H1 (cell line): ENCODE data around the gene GOLPH3L. TPM values are rescaled to one million over a fixed set of nuclear protein-coding genes. Genes with fewer than 3 reads are reported as not detected.

Experiments
- CTCF ChIA-PET: fragments of 300-600 bp; sonication (Branson Sonifier 250); formaldehyde crosslinking; loops from one replicate; lab custom pipeline; 2021; ENCODE audit not compliant: partially characterized antibody; lab: Charles Lee
- POLR2A ChIA-PET: fragments of 300-600 bp; sonication (Branson Sonifier 250); formaldehyde crosslinking; loops from one replicate; lab custom pipeline; 2021; ENCODE audit warnings: inconsistent platforms; ENCODE audit not compliant: partially characterized antibody; lab: Charles Lee
- DNase-seq, 2 experiments: peaks; one replicate each; pipeline versions ENCODE4 v3.0.0 to v3.0.0-alpha.2; 2010 to 2022; ENCODE audit warnings: low spot score in 2 of 2, low read depth in 1 of 2, mixed read lengths in 1 of 2
- FAIRE-seq: peaks from 2 replicates; lab custom pipeline; 2011; peaks lifted over from hg19 to GRCh38; lab: Jason Lieb, UNC
- H2AFZ ChIP-seq: 2 replicates; pipeline ENCODE4 v1.8.1; 2012; ENCODE audit warnings: low read length, inconsistent platforms
- H2AK5ac ChIP-seq: 2 replicates; pipeline ENCODE4 v1.6.1; 2013; ENCODE audit warnings: low read depth, low read length
- H2BK120ac ChIP-seq: replicated peaks from 2 replicates; pipeline ENCODE3; 2013; ENCODE audit warnings: low read depth, low read length, inconsistent platforms
- H2BK12ac ChIP-seq: 2 replicates; pipeline ENCODE4 v1.6.1; 2013; ENCODE audit warnings: low read depth, low read length
- H2BK15ac ChIP-seq: 2 replicates; pipeline ENCODE4 v1.6.1; 2013; ENCODE audit warnings: low read length
- H2BK20ac ChIP-seq: 2 replicates; pipeline ENCODE4 v1.6.1; 2013; ENCODE audit warnings: low read length
- H2BK5ac ChIP-seq: 2 replicates; pipeline ENCODE4 v1.6.1; 2013; ENCODE audit warnings: low read depth, low read length
- H3K14ac ChIP-seq: 2 replicates; pipeline ENCODE4 v1.6.1; 2013; ENCODE audit warnings: inconsistent platforms; ENCODE audit not compliant: insufficient read length
- H3K18ac ChIP-seq: 2 replicates; pipeline ENCODE4 v1.6.1; 2013; ENCODE audit warnings: low read length; ENCODE audit errors: extremely low read depth
- H3K23ac ChIP-seq: 2 replicates; pipeline ENCODE4 v1.6.1; 2013; ENCODE audit warnings: inconsistent platforms; ENCODE audit not compliant: insufficient read length
- H3K23me2 ChIP-seq: 2 replicates; pipeline ENCODE4 v1.6.1; 2013; ENCODE audit warnings: low read depth, low read length
- H3K27ac ChIP-seq: 2 replicates; pipeline ENCODE4 v1.6.1; 2011; ENCODE audit warnings: low read depth, low read length, inconsistent platforms
- H3K27me3 ChIP-seq, 4 experiments: replicated peaks in 1 of 4; 1 replicate in 1 of 4; 2 replicates in 3 of 4; pipeline versions ENCODE4 v1.6.1 to v1.8.1; 2011 to 2013; ENCODE audit warnings: low read length in 3 of 4, mild to moderate bottlenecking in 3 of 4, inconsistent platforms in 2 of 4, mixed read lengths in 2 of 4, moderate library complexity in 1 of 4; ENCODE audit not compliant: control insufficient read depth in 3 of 4, insufficient read depth in 3 of 4; ENCODE audit errors: extremely low read depth in 1 of 4
- H3K36me3 ChIP-seq, 4 experiments: 2 replicates each; pipeline versions ENCODE4 v1.6.1 to v1.8.1; 2011 to 2013; ENCODE audit warnings: mild to moderate bottlenecking in 4 of 4, low read length in 3 of 4, moderate library complexity in 2 of 4, control low read depth in 1 of 4, inconsistent platforms in 1 of 4; ENCODE audit not compliant: insufficient read depth in 4 of 4, control insufficient read depth in 2 of 4
- H3K4ac ChIP-seq: replicated peaks from 2 replicates; pipeline ENCODE3; 2013; ENCODE audit warnings: low read length, low read depth, mixed read lengths, inconsistent platforms; ENCODE audit not compliant: insufficient read length
- H3K4me1 ChIP-seq, 4 experiments: replicated peaks in 1 of 4; 1 replicate in 1 of 4; 2 replicates in 3 of 4; pipeline versions ENCODE4 v1.6.1 to v1.8.1; 2011 to 2013; ENCODE audit warnings: low read length in 3 of 4, inconsistent platforms in 2 of 4, mixed read lengths in 1 of 4; ENCODE audit not compliant: insufficient read depth in 4 of 4, control insufficient read depth in 3 of 4
- H3K4me2 ChIP-seq, 2 experiments: 2 replicates each; pipeline versions ENCODE4 v1.6.1 to v1.8.1; 2011 to 2013; ENCODE audit warnings: low read depth in 2 of 2, low read length in 2 of 2, control low read depth in 1 of 2, inconsistent platforms in 1 of 2, mild to moderate bottlenecking in 1 of 2; ENCODE audit not compliant: insufficient read depth in 1 of 2
- H3K4me3 ChIP-seq, 4 experiments: fragments of 200-600, 300-600 bp in 1 of 4; sonication (generic), shearing (Covaris generic), sonication (Bioruptor Twin) in 1 of 4; 2 replicates each; pipeline versions ENCODE4 v1.5.1 to v1.8.1; 2011 to 2016; ENCODE audit warnings: low read length in 4 of 4, low read depth in 3 of 4, control low read depth in 2 of 4, inconsistent platforms in 2 of 4, mild to moderate bottlenecking in 2 of 4, mixed read lengths in 1 of 4, moderate library complexity in 1 of 4; ENCODE audit not compliant: insufficient read depth in 2 of 4; ENCODE audit errors: extremely low read depth in 1 of 4
- H3K56ac ChIP-seq: replicated peaks from 2 replicates; pipeline ENCODE3; 2013; ENCODE audit warnings: low read depth, mild to moderate bottlenecking, mixed read lengths, low read length, inconsistent platforms; ENCODE audit not compliant: insufficient read length
- H3K79me1 ChIP-seq: 2 replicates; pipeline ENCODE4 v1.6.1; 2013; ENCODE audit warnings: low read depth, low read length, control low read depth
- H3K79me2 ChIP-seq, 2 experiments: 2 replicates each; pipeline versions ENCODE4 v1.6.1 to v1.8.1; 2012 to 2013; ENCODE audit warnings: low read length in 2 of 2, mild to moderate bottlenecking in 2 of 2, inconsistent platforms in 1 of 2; ENCODE audit not compliant: insufficient read depth in 2 of 2, control insufficient read depth in 1 of 2
- H3K9ac ChIP-seq, 4 experiments: replicated peaks in 1 of 4; 1 replicate in 1 of 4; 2 replicates in 3 of 4; pipeline versions ENCODE4 v1.6.1 to v1.8.1; 2011 to 2013; ENCODE audit warnings: low read depth in 3 of 4, low read length in 3 of 4, control low read depth in 2 of 4, mild to moderate bottlenecking in 2 of 4, moderate library complexity in 2 of 4, inconsistent platforms in 1 of 4; ENCODE audit errors: extremely low read depth in 1 of 4
- H3K9me3 ChIP-seq, 2 experiments: 2 replicates each; pipeline versions ENCODE4 v1.6.1 to v1.8.1; 2012 to 2013; ENCODE audit warnings: mild to moderate bottlenecking in 2 of 2, moderate library complexity in 2 of 2, control low read depth in 1 of 2, inconsistent platforms in 1 of 2, low read depth in 1 of 2, low read length in 1 of 2, mixed read lengths in 1 of 2; ENCODE audit not compliant: insufficient read depth in 2 of 2
- H4K20me1 ChIP-seq, 2 experiments: replicated peaks in 1 of 2; 2 replicates each; pipeline versions ENCODE3 to v1.8.1; 2011 to 2013; ENCODE audit warnings: inconsistent platforms in 2 of 2, low read length in 2 of 2, mild to moderate bottlenecking in 1 of 2; ENCODE audit not compliant: insufficient read depth in 2 of 2, control insufficient read depth in 1 of 2
- H4K5ac ChIP-seq: 2 replicates; pipeline ENCODE4 v1.6.1; 2013; ENCODE audit warnings: low read length, low read depth, mixed read lengths, inconsistent platforms; ENCODE audit not compliant: insufficient read length
- H4K8ac ChIP-seq: 2 replicates; pipeline ENCODE4 v1.8.0; 2013; ENCODE audit warnings: mild to moderate bottlenecking, moderate library complexity, low read length, inconsistent platforms; ENCODE audit not compliant: insufficient read depth; ENCODE audit errors: extremely low read depth
- H4K91ac ChIP-seq: replicated peaks from 2 replicates; pipeline ENCODE3; 2013; ENCODE audit warnings: low read length, mixed read lengths, inconsistent platforms; ENCODE audit not compliant: insufficient read length
- EP300 ChIP-seq, 2 experiments: IDR thresholded peaks; 1 replicate in 1 of 2; 2 replicates in 1 of 2; pipeline ENCODE4 v1.6.1; 2011 to 2012; ENCODE audit warnings: low read depth in 2 of 2, low read length in 2 of 2, mild to moderate bottlenecking in 2 of 2, borderline replicate concordance in 1 of 2, inconsistent platforms in 1 of 2, moderate library complexity in 1 of 2
- FOSL1 ChIP-seq: IDR thresholded peaks from 2 replicates; pipeline ENCODE4 v1.6.1; 2011; ENCODE audit warnings: mild to moderate bottlenecking, low read depth, low read length, moderate library complexity; ENCODE audit not compliant: insufficient read depth
- JUND ChIP-seq: IDR thresholded peaks from 2 replicates; pipeline ENCODE4 v1.6.1; 2011; ENCODE audit warnings: mild to moderate bottlenecking, improper control_type of control experiment, low read length
- POLR2AphosphoS5 ChIP-seq: IDR thresholded peaks from 2 replicates; pipeline ENCODE4 v1.6.1; 2011; ENCODE audit warnings: low read depth, low read length
- RNF2 ChIP-seq: fragments of 200-900, 300-1000 bp; sonication (generic); IDR thresholded peaks from 2 replicates; pipeline ENCODE4 v1.7.1; 2016; ENCODE audit warnings: borderline replicate concordance, low read depth, mild to moderate bottlenecking, antibody characterized with exemption, low read length; ENCODE audit not compliant: poor library complexity, severe bottlenecking; ENCODE audit errors: missing control alignments
- SRF ChIP-seq: IDR thresholded peaks from 2 replicates; pipeline ENCODE4 v1.6.1; 2011; ENCODE audit warnings: mild to moderate bottlenecking, low read depth, low read length, moderate library complexity
- WGBS, 2 experiments: shearing (Covaris generic) in 1 of 2; methylation state at CpG; one replicate each; pipeline versions ENCODE4 v1.1.6 to v1.1.7; 2013 to 2015; ENCODE audit warnings: low lambda C conversion rate in 2 of 2, mixed read lengths in 2 of 2, inconsistent platforms in 1 of 2, low coverage in 1 of 2, missing lambda C conversion rate in 1 of 2; ENCODE audit not compliant: insufficient replicate concordance in 2 of 2, insufficient coverage in 1 of 2, insufficient read length in 1 of 2; ENCODE audit errors: extremely low coverage in 1 of 2, missing lambda C conversion rate in 1 of 2; 5-methylcytosine and 5-hydroxymethylcytosine counted together
- polyA plus RNA-seq, 7 experiments: library from polyadenylated mRNA; depleted of rRNA in 3 of 7; stranded (reverse) in 5 of 7; unstranded in 2 of 7; fragments of >200 nt in 5 of 7; fragments of 200-250 nt in 2 of 7; gene quantifications; 1 replicate in 5 of 7; 2 replicates in 1 of 7; 4 replicates in 1 of 7; pipeline versions ENCODE4 v1.2.1 to v1.2.3, GENCODE V29; 2011 to 2013; ENCODE audit warnings: missing spikeins in 2 of 7, mixed read lengths in 2 of 7
- total RNA-seq: library from RNA; stranded (reverse); fragmentation: NEBNext Ultra II Directional; extraction: Animal tissue kit (Norgen Biotek cat#: 25700); gene quantifications from 2 replicates; pipeline ENCODE4 v1.2.1, GENCODE V29; 2021

Gene GOLPH3L
- total and polyA plus RNA-seq, 2 of the 8 experiments (the other 6 are each of a cell fraction or from before 2014, with no cell fraction given), result 13.3 to 40.8 TPM

DNA sequence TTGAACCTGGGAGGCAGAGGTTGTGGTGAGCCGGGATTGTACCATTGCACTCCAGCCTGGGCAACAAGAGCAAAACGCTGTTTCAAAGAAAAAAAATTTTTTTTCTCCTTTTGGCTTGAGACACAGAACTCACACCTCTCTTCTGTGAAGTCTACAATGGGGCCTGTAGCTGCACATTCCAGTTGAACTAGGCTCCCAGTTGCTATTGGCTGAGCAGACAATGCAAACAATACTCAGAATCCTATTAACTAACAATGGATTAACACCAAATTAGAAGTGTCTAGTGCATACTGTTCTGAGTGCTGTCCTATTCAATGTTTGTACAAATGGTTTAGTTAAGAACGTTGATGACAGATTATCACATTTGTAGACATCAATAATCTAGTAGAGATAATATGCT is 100.0 kb downstream of the GOLPH3L start:
- no peaks in the 10 kb centered on the region for H3K23me2 ChIP-seq
- no peak for TF ChIP-seq RNF2
- TF ChIP-seq EP300 (IDR thresholded peaks at IDR 0.05; ENCODE audit: borderline replicate concordance in 1 of 2, low read depth in 2 of 2, low read length in 2 of 2), result no peak
- no peak for TF ChIP-seq POLR2AphosphoS5
- TF ChIP-seq FOSL1, result no peak
- no peak for TF ChIP-seq JUND
- no peak for TF ChIP-seq SRF

More for the DNA sequence above, 100.0 kb downstream of the GOLPH3L start:
- Histone ChIP-seq H3K9ac (no peak overlapping the region), H2AFZ (no peak overlapping the region), H3K14ac (no peak overlapping the region), H2AK5ac (no peak overlapping the region), H4K91ac (no peak overlapping the region), H3K36me3 (peaks cover 0 to 4% (median 0%) of the 10 kb centered on the region in 4 experiments; a peak in 1 of 8 replicates), H4K20me1 (no peaks in the 10 kb centered on the region), H3K23ac (no peak overlapping the region), H4K5ac (no peak overlapping the region), H3K4ac (no peak overlapping the region), H3K79me1 (no peaks in the 10 kb centered on the region), H3K4me3 (no peak overlapping the region), H3K4me1 (peaks cover 0 to 4% (median 1%) of the 10 kb centered on the region in 4 experiments; a peak in 3 of 7 replicates), H3K4me2 (no peak overlapping the region), H3K18ac (no peak overlapping the region), H2BK120ac (no peak overlapping the region), H2BK20ac (no peak overlapping the region), H3K27ac (no peak overlapping the region), H3K27me3 (no peaks in the 10 kb centered on the region), H3K9me3 (peaks cover 0 to 3% of the 10 kb centered on the region in 2 experiments; a peak in 2 of 4 replicates), H2BK12ac (no peak overlapping the region), H3K56ac (no peak overlapping the region), H2BK15ac (no peak overlapping the region), H2BK5ac (no peak overlapping the region), H4K8ac (no peak overlapping the region), H3K79me2 (no peaks in the 10 kb centered on the region)
- POLR2A ChIA-PET, result interaction anchor here (1.3 to 43.5 kb wide), 4 partner anchors 12 to 28 kb away, joined by 4 to 1380 read pairs (median 9); partner anchors contain the start of genes ADAMTSL4 and MCL1
- CTCF ChIA-PET, result interaction anchor here (1.8 kb wide), 1 partner anchor 17 kb away, joined by 5 read pairs; the partner anchor contains the start of gene MCL1
- WGBS, 2 experiments, result 98% methylated on average over 3 of the region's 3 CpGs; no CpG with 5 or more reads in 1 of the 2 experiments
- no peak for FAIRE-seq
- DNase-seq, result no peak
